ENCODE results near the gene LRIT2.
"Not testable (repeated sequence)": the region's sequence is repeated elsewhere in the genome, so short reads cannot be mapped to it uniquely, and the experiment has no call there.

The LRIT2 gene

GRCh38 chr10:84205049-84205852 lies 20.1 kb downstream of the LRIT2 start:
- DNase-seq, result peak; percentile 82

GRCh38 chr10:84204610-84205009 lies 20.7 kb downstream of the LRIT2 start:
- DNase-seq, result no peak

DNA sequence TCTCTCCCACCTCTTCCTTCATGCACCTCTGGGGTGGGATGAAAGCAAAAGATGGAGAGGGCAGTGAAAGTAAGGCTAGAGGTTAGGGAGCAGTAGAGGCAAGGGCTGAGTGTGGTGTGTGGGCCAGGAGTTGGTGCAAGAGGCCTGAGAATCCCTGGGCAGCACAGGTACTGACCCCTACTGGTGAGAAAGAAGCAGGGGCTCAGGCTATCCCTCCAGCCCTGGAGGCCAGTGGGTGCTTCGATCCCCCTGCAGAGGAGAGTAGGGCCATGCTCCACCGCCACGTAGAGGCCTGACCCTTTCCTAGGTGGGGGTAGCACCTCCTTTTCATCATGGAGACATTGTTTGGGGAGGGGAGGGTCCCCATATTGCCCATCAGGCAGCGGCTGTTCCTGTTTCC lies 21.2 kb downstream of the LRIT2 start:
- DNase-seq, result no peak

- DNase-seq, result no peak
Measured at GRCh38 chr10:84202349-84202748, 23.0 kb downstream of the LRIT2 start.

GRCh38 chr10:84201682-84202081 lies 23.7 kb downstream of the LRIT2 start:
- no peak for DNase-seq

DNA sequence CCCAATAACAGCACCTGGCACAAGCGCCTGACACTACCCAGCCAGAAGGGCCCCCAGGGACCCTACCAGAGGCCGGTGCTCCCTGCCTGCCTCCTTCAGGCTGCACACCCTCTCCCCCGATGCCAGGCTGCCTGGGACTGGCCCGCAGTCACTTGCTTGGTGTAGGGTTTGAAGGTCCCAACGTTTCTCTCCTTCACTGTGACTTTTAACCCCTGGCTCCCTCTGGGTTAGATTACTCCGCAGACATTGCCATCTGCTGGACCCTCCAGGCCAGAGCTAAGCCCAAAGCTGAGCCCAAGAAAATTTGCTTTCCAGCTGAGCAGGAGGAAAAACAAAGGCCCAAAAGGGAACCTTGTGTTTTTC lies 24.1 kb downstream of the LRIT2 start:
- no peak for DNase-seq

DNA sequence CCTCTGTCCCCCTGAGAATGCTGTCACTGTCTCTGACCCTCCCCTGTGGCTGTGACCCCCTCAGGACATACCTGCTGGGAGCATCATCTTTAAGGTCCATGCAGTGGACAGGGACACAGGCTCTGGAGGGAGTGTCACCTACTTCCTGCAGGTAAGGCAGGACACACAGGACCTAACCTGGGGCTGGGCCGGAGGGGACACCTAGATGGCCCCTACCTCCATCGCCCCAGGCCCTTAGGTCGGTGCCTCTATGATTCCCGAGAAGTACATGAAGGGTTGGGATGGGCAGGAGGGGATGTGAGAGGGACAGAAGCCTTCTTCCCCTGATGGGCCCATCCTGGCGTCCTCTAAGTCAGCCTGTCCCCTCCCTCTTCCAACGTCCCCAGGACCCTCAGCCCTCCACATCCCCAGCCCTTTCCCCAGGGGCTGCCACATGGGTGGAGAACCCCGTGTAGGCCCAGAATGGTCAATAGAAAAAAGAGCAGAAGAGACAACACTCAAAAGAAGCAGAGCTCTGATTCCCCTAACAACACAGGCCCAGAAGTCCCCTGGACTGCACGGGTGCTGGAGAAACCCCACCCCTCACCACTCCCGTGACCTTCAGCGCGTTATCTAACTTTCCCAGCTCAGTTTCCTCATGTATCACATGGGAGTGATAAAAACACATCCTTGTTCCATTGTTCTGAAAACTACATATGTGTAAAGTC lies 24.7 kb downstream of the LRIT2 start:
- no peak for DNase-seq

- no peak for DNase-seq
Measured at GRCh38 chr10:84198206-84198915, 27.0 kb downstream of the LRIT2 start.

- no peak for DNase-seq
Measured at GRCh38 chr10:84197643-84198042, 27.7 kb downstream of the LRIT2 start.

DNA sequence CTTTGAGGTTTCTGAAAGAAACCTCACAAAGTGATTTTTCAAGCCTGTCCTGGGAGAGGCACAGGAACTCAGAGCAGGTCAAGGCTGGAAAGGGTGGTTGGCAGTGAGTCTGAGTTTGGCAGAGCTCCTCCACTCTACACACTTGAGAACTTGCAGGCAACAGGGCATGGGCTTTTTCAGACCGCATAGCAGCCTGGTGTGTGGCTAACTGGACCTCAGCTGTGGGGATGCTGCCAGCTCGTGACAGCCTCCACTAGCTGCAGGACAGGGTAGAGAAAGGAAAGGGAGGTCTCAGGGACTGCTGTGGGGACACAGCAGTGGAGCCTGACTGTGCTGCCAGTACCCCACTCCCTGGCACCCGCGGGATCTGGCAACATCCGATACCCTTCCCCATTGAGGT lies 28.4 kb downstream of the LRIT2 start:
- no peak for DNase-seq

- DNase-seq, result no peak
Measured at GRCh38 chr10:84196083-84196482, 29.3 kb downstream of the LRIT2 start.

DNA sequence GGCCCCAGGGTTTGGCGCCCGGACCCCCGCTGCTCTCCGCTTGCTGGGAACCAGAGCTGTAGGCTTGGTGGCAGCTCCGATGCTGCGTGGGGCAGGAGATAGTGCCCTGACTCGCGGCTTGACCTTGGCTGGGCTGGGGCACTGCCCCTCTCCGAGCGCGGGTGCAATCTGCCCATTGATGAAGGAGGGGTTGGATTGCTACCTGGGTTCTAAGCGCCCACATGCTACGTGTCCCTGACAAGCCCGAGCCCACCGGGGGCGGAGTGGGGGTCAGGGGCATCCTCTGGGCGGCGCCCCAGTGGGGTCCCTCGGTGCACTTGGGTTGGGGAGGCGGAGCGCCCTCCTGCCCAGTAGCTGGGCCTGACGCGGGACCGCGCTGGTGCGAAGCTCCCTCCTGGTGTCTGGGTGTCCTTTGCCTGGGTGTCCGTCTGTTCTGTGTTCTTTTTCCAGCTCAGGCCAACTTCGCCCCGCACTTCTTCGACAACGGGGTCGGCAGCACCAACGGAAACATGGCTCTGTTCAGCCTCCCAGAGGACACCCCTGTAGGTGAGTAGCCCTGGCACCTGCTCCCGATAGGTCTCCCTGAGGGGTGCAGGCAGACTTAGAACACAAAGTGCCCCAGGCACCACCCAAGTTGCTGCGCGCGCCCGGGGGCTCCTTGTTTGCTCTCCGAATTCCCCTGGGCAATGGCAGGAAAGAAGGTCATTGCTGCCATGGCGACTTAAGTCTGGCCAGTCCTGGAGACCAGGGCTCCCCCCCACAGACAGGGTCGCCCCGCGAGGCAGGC lies 30.1 kb downstream of the LRIT2 start:
- no peak for DNase-seq

GRCh38 chr10:84194424-84195043 lies 30.8 kb downstream of the LRIT2 start, which contains the start of gene CDHR1:
CDHR1 (plus strand) TSS chr10:84194537; CDS start chr10:84194761, 224 bp downstream.
- peak; percentile 75 for DNase-seq

- DNase-seq, result no peak
Measured at GRCh38 chr10:84193846-84194423, 31.4 kb downstream of the LRIT2 start.

- no peak for DNase-seq
Measured at GRCh38 chr10:84193327-84193726, 32.0 kb downstream of the LRIT2 start.

GRCh38 chr10:84191106-84191505 lies 34.2 kb downstream of the LRIT2 start:
- DNase-seq, result no peak

DNA sequence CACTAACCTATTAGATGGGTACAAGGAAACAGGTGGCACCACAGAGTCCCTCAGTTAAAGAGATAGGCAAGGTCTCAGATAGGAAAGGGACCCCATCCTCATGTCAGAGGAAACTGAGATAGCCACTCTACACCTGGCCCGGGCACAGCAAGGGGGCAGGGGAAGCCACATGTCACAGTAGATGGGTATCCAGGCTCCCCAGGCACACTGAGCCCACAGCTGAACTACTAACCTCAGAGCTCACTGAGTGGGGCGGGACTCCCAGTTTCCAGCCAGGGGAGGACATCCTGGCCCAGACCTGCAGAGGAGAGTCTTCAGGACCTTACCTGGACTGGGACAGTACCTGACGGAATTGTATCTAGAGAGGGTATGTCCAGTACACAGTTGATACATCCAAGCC lies 34.7 kb downstream of the LRIT2 start:
- no peak for DNase-seq

GRCh38 chr10:84188815-84189214 lies 36.5 kb downstream of the LRIT2 start:
- no peak for DNase-seq

- no peak for DNase-seq
Measured at GRCh38 chr10:84185526-84186175, 39.7 kb downstream of the LRIT2 start.

DNA sequence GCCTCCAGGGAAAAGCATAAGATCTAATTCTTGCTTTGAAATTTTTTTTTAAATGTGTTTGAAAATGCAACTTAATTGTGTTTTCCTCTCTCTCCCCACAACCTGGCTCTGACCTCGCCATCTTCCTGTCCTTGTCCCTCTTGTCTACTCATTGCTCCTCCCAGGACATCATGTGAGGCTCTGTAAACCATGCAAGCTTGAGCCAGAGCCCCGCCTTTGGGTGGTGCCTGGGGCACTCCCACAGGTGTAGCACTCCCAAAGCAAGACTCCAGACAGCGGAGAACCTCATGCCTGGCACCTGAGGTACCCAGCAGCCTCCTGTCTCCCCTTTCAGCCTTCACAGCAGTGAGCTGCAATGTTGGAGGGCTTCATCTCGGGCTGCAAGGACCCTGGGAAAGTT lies 40.8 kb downstream of the LRIT2 start:
- DNase-seq, result no peak

- DNase-seq, result no peak
Measured at GRCh38 chr10:84181631-84182030, 43.7 kb downstream of the LRIT2 start.

DNA sequence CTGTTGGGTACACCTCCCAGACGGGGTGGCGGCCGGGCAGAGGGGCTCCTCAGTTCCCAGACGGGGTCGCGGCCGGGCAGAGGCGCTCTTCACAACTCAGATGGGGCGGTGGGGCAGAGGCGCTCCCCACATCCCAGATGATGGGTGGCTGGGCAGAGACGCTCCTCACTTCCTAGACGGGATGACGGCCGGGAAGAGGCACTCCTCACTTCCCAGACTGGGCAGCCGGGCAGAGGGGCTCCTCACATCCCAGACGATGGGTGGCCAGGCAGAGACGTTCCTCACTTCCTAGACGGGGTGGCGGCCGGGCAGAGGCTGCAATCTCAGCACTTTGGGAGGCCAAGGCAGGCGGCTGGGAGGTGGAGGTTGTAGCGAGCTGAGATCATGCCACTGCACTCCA lies 45.0 kb downstream of the LRIT2 start:
- DNase-seq, result not testable (repeated sequence)

Measured in activated CD8-positive, alpha-beta memory T cell treated with anti-CD3 and anti-CD28 coated beads, Interleukin-2, amount 50 U/mL, for 48 hours (primary cell).